Endothelial cell of umbilical vein (primary cell): Measurements from ENCODE around the gene NEDD4L.

Experiments used
- EZH2 ChIP-seq: IDR thresholded peaks from 2 replicates; pipeline ENCODE4 v1.6.1; 2012; ENCODE audit warnings: borderline replicate concordance, low read depth, mild to moderate bottlenecking, moderate library complexity, low read length, inconsistent platforms; ENCODE audit not compliant: severe bottlenecking
- FOS ChIP-seq: IDR thresholded peaks from 2 replicates; pipeline ENCODE4 v1.6.1; 2011; ENCODE audit warnings: mild to moderate bottlenecking, low read length, moderate library complexity, borderline replicate concordance; ENCODE audit not compliant: insufficient read depth
- JUN ChIP-seq: IDR thresholded peaks from 2 replicates; pipeline ENCODE4 v1.6.1; 2011; ENCODE audit warnings: borderline replicate concordance, low read depth; ENCODE audit not compliant: insufficient read length, insufficient read depth
- POLR2A ChIP-seq: IDR thresholded peaks from 2 replicates; pipeline ENCODE4 v1.6.1; 2012; ENCODE audit warnings: low read depth, mild to moderate bottlenecking, control low read depth, low read length
- POLR2AphosphoS5 ChIP-seq: IDR thresholded peaks from 2 replicates; pipeline ENCODE4 v1.6.1; 2012; ENCODE audit warnings: low read depth, mild to moderate bottlenecking, control low read depth, low read length, moderate library complexity; ENCODE audit not compliant: insufficient read depth
- TF ChIP-seq, protein P1 (sequence below), 2 donors: IDR thresholded peaks; 1 replicate in 1 of 2; 2 replicates in 1 of 2; pipeline ENCODE4 v1.5.1; 2011; ENCODE audit warnings: low read length in 2 of 2, mild to moderate bottlenecking in 2 of 2, moderate library complexity in 2 of 2, control low read depth in 1 of 2, inconsistent platforms in 1 of 2, low read depth in 1 of 2; ENCODE audit not compliant: insufficient read depth in 1 of 2; ENCODE audit errors: extremely low read depth in 1 of 2
- TF ChIP-seq, protein P2 (sequence below): IDR thresholded peaks from 2 replicates; pipeline ENCODE4 v1.6.1; 2011; ENCODE audit not compliant: insufficient read depth, insufficient read length

DNA sequence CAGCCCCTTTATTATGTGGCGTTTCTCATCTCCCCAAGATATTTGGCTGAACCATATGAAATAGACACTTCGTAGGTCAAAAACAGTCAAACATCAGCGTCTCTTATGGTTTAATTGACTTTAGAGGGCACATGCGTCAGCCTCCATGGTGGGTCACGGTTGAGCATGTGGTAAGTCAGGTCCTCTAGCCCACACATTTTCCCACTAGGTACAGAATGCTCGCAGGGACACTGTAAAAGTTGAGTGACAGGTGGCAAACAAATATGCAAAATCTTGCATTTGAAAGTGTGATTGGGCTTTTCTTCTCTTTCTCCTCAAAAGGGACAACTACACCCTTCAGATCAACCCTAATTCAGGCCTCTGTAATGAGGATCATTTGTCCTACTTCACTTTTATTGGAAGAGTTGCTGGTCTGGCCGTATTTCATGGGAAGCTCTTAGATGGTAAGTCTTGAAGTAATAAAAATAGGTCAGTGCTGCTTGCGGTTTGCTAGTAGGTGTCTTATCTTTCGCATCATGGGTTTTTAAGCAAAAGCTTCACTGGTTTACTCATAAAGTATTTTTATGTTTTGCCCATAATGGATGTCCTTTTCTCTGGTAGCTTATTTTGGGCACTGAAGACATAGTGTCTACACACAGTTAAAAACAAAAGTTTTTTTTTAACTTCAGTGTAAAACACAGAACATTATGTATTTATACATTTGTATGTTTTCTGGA is 323.6 kb downstream of the NEDD4L start:
- TF ChIP-seq, protein P1, sequence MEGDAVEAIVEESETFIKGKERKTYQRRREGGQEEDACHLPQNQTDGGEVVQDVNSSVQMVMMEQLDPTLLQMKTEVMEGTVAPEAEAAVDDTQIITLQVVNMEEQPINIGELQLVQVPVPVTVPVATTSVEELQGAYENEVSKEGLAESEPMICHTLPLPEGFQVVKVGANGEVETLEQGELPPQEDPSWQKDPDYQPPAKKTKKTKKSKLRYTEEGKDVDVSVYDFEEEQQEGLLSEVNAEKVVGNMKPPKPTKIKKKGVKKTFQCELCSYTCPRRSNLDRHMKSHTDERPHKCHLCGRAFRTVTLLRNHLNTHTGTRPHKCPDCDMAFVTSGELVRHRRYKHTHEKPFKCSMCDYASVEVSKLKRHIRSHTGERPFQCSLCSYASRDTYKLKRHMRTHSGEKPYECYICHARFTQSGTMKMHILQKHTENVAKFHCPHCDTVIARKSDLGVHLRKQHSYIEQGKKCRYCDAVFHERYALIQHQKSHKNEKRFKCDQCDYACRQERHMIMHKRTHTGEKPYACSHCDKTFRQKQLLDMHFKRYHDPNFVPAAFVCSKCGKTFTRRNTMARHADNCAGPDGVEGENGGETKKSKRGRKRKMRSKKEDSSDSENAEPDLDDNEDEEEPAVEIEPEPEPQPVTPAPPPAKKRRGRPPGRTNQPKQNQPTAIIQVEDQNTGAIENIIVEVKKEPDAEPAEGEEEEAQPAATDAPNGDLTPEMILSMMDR (IDR thresholded peaks at IDR 0.05; ENCODE audit: extremely low read depth in 1 of 2, insufficient read depth in 1 of 2, low read depth in 1 of 2, low read length in 2 of 2): no peak
- TF ChIP-seq EZH2 (no peak), JUN (no peak), POLR2A (no peak), POLR2AphosphoS5 (no peak), FOS (no peak)
- TF ChIP-seq, protein P2, sequence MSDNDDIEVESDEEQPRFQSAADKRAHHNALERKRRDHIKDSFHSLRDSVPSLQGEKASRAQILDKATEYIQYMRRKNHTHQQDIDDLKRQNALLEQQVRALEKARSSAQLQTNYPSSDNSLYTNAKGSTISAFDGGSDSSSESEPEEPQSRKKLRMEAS: no peak
